Amniotic epithelial cell (primary cell): ENCODE results near the gene DDAH2.

Experiments used
- DNase-seq: peaks from one replicate; pipeline ENCODE4 v3.0.0-alpha.2; 2010; ENCODE audit warnings: low read depth

Gene DDAH2

DNA sequence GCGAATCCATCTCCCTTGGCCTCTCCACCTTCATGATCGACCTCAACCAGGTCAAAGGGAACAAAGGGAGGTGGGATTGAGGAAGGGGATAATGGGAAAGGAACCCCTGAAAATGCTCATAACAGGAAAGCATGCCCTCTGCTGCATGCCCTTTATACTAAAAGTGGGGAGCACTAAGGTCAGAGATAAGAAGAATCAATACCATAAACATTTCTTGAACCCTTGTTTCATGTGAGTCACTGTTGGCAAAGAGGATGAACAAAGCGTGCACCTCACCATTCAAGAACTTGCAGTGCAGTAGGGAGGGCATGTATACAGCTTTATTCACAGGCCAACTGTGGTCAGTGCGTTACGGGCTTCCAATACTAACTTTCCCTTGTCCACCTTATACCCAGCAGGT is 31.7 kb upstream of the DDAH2 start:
- DNase-seq, result no peak

DNA sequence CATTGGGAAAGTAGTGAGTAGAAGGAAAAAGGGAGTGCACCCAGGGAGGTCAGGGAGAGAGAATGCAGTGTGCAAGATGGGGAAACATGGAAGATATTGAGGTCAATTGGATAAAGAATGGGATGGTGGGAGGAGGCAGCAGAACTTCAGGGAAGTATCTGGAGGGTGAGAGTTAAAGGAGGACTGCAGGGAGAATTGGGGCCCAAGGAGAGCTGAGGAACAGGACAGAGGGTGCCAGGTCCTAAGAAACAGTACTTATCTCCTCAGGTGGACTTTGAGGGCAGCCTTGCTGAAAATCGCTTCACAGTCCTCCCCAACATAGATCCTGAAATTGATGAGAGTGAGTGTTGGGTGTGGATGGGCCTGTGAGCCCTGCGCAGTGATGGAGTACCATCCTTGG is 29.2 kb upstream of the DDAH2 start:
- DNase-seq, result no peak

DNA sequence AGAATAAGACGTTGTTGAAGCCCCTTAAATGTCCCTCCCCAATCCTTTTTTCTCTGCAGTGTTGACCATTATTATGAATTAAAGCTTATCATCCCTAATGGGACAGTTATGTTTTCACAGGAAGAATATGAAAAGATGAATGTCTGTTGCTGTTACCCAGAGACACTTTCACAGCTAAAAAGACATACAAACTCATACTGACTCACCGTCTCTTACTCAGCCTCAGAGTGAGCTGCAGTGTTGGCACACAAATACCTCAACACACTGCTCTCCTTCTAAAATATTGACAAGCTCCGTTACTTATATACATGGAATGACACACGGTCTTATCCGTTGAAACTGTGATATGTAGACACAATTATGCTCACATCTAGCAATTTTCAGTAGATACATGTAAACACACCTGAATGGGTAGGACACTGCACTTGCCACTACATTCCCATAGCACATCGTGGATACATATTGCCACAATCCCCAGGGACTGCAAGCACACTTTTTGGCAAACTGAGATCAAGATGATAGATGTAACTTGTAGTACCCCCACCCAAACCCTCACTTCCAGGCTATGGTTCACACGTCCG is 23.7 kb upstream of the DDAH2 start:
- DNase-seq, result peak; percentile 90

DNA sequence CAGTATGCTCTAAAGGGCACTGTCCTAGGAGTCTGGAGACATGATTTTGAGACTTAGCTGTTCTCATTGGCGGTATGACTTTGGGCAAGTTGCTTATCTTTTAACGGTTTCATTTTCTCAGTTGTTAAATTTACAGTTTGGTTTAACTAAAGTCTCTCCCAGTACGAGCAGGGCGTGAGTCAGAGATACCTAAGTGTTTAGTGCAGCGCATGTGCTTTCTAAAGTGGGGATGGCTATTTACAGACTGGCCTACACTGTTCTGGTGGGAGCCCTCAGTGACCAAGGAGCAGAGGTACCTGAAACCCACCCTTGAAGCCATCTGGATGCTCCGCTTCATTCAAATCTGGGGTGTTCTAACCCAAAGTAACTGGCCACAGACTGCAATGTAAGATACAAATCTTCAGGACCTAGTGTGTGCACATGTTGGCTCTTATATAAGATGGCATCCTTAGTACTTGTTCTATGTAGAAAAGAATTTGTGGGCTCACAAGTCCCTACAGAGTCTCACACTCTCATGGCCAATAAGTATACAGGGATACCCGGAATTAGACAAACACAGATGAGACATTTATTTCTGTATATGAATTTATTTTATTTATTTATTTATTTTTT is 21.4 kb upstream of the DDAH2 start:
- DNase-seq, result peak; percentile 80

DNA sequence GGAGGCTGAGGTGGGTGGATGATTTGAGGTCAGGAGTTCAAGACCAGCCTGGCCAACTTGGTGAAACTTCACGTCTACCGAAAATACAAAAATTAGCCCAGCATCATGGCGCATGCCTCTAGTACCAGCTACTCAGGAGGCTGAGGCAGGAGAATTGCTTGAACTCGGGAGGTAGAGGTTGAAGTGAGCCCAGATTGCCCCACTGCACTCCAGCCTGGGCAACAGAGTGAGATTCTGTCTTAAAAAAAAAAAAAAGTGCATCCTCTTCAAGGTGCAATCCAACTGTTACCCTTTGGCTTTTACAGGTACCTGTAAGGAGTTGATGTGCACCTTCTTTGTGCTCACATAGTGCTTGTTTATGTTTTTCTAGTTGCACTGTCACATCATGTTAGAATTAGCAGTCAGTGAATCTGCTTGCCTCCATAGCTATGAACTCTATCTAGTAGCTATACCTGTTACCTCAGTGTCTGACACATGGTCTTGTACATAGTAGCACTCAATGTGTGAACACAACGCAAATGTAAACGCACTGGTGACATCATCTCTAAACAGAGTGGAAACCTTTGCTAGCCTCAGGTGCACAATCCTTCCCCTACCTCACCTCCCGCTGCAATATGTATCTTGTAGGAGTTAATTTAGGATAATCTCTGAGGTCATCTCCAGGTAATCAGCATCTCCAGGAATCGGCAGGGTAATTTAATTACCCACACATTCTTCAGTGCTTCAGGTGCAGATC is 20.4 kb upstream of the DDAH2 start:
- no peak for DNase-seq

DNA sequence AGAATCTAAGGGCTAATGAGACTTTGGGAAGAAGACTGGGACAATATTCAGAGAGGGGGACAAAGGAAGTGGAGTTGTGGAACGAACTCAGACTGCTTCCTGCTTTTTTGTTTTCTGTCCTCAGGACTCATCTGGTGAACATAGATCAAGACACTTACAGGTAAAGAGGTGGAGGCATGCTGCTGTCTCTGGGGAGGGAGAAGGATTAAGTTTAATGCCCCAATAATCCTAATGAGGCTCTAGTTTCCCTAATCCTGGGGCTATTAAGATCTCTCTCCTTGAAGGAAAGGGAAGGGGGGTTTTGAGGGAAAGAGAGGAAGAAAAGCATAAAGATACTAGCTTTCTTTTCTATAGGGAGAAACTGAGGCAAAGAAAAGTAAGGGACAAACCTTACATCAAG is 15.3 kb upstream of the DDAH2 start:
- no peak for DNase-seq

DNA sequence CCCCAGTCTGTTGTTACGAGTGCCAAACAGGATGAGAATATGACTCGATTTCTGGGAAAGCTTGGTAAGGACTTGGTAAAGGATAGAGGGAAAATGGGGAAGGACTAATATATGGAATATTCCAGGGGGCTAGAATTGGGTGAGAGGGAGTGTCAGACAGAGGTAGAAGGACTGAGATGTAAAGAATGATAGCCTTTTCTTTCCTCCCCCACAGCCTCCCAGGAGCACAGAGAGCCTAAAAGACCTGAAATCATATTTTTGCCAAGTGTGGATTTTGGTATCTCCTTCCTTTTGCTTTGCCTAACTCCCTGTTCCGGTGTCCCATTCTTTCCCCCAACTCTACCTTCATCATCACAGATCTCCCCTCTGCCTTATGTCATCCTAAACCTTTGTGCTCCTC is 13.8 kb upstream of the DDAH2 start:
- DNase-seq, result no peak

DNA sequence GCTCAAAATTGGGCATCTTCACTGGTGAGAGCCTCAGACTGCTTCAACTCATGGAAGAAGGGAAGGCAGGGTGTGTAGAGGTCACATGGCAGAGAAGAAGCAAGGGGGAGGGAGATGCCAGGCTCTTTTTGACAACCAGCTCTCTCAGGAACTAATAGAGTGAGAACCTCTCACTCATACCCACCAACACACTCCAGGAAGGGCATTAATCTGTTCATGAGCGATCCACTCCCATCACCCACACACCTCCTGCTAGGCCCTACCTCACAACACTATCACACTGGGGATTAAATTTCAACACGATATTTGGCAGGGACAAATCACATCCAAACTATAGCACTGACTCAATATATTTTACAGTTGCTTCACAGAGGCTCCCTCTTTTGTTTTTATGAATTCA is 12.7 kb upstream of the DDAH2 start:
- DNase-seq, result no peak

DNA sequence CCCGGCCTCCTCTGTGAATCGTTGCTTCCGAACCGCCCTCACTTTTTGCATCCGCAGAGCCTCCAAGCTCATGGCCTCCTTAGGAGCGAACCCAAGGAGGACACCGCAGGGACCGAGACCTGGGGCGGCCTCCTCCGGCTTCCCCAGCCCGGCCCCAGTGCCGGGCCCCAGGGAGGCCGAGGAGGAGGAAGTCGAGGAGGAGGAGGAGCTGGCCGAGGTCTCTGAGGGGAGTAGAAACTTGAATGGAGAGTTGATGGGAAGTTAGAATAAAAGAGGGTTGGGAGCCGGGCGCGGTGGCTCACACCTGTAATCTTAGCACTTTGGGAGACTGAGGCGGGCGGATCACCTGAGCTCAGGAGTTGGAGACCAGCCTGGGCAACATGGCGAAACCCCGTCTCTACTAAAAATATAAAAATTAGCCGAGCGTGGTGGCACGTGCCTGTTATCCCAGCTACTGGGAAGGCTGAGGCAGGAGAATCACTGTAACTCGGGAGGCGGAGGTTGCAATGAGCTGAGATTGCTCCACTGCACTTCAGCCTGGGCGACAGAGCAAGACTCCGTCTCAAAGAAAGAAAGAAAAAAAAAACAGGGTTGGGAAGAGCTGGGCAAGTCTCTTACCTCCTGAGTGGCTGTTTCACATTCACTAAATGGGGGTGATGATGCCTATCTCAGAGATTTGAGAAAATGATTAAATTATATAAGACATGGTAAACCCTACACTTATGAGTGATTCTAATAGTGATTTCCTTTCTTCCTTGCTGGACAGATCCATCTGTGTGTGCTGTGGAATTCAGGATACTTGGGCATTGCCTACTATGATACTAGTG is 11.5 kb upstream of the DDAH2 start:
- no peak for DNase-seq

DNA sequence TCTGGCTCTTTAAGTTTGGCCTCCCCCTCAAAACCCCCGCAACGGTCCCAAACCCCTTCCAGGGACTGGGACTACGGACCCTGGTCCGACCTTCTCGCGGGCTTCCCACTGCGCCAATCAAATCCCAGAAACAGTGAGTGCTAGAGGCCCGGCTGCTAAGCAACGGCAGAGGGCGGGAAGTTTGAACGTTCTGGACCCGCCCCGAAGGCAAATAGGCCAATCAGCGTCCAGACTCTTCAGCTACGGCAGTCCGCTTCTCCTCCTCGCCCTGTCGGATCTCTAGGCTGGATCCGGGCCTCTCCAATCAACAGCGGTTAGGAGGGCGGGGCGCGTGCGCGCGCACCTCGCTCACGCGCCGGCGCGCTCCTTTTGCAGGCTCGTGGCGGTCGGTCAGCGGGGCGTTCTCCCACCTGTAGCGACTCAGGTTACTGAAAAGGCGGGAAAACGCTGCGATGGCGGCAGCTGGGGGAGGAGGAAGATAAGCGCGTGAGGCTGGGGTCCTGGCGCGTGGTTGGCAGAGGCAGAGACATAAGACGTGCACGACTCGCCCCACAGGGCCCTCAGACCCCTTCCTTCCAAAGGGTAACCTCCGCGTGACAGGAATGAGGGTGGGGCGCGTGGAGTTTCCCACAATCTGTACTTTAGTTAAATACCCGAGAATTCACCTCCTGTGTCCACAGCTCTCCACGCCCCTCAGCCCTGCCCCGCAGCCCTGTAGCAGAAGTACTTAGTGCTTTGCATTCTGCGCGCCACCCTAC is 10.7 kb upstream of the DDAH2 start, which contains the start of gene MSH5:
MSH5 (plus strand) TSS at position 367 of the 758 bp plus-strand sequence. CDS start 462 bp downstream, outside the sequence.
- peak; percentile 98 for DNase-seq

DNA sequence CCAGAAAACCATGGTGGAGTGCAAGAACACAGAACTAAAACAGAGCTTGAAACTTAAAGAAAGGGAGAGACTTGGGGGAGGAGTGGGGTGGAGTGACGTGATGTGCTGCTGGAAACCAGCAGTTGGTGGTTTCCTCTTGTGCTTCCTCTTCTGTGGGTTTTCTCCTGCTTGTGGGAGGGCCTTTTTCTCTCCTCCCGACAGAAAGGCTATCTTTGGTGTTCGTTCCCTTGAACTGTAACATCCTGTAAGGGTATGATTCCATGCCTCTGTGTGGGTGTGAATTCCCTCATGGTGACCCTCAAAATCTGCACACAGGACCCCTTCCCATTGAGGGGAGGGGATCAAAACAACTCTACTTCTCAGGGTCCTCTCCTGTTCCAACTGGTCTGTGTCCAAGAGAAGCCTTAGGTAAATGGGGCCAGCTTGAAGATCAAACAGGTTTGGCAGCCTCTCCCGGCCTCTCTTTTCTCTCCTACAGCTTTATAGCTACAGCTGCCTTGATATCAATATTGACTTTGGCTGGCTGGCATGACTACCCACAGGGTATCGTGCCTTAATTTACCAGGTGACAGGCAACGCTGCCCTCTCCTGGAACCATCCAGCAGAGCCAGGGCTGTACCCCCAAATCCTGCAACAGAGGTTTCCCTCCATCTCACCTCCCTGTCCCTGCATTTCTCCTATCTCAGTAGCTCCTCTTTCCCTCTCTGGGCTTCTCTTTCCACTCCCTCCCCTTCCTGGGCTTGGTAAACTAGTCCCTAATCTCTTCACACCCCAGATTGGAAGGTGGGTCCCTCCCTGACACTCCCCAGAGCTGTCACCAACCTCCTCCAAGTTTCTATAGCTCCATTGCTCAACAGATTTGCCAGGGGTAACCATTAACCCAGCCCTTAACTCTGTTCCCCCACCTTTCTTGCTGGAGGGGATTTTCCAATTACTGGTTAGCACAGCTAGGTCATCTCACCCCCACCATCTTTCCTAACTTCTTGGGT is 9.2 kb upstream of the DDAH2 start:
- peak; percentile 90 for DNase-seq

DNA sequence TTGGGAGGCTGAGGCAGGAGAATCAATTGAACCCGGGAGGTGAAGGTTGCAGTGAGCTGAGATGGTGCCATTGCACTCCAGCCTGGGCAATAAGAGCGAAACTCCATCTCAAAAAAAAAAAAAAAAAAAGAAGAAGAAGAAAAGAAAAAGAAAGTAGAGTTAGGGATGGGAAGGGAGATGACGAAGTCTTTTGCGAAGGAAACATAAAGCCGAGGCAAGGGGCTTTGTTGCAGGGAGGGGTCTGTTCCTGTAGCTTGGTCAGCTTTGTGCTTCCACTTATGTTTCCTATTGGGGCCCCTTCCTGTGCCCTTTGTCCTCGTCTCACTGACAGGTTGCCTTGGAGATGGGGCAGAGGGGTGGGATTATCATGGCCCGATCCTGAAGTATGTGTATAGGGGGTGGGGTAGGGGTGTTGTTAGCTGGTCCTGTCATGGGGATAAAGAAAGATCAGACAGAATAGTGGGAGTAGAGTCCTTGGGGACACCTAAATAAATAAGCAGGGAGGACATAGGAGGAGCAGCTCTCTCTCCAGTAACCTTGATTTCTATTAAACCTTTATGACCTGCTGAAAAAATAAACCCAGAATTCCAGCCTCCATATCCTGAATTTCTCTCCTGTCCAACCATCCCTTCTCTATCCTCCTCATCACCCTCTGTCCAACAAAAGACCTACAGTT is 8.4 kb upstream of the DDAH2 start:
- peak; percentile 33 for DNase-seq

DNA sequence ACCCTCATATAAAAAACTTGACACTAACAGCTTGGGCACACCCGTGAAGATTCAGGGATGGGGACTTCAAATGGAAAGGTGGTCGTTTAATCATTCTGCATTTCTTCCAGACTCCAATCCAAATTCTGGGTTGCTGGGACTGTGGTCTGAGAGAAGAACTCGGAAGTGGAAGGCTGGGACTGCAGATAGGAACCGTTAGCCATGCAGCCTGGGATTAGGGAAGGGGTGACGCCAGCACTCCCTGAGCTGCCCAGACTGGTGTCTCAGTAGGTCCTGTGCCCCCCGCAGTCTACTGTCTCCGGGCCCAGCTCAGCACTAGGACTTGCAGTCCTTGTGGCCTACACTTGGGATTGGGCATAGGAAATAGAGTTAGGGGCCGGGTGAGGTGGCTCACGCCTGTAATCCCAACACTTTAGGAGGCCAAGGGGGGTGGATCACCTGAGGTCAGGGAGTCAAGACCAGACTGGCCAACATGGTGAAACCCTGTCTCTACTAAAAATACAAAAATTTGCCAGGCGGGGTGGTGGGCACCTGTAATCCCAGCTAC is 7.7 kb upstream of the DDAH2 start:
- no peak for DNase-seq

DNA sequence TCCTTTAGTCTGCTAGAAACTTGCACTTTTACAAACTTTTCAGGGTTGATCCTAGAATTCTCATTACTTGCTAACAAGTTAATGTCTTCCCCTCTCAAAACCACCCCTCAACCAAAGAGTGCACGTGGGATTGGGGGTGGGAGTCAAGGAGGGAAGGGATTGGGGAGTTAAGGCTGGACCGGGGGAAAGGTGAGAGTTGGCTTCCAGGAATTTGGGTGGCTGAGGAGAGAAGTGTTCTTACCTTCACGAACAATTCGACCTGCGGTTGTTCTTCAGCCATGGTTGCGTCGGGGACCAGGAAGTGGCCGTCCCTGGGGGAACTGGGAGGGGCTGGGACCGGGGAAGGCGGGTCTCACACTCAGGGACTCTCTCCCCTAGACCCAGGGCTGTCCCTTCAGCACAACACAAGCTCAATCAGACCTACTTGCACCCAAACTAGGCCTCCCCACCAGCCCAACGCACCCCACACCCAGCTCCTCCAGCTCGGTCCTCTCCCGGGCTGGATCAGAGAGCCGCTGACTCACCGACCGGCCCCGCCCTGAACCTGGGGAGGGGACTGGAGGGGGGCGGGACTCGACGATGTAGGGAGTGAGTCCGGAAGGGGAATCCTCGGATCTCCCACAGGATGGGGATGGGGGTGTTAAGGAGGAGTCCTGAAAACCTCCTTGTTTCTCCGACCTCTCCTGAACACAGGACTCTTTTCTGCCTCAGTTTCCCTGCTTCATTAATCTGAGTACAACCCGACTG is 7.1 kb upstream of the DDAH2 start, which contains the start of gene CLIC1:
CLIC1 (minus strand) TSS at position 510 of the 747 bp plus-strand sequence; CDS start at position 280, 230 bp downstream.
- peak; percentile 75 for DNase-seq

DNA sequence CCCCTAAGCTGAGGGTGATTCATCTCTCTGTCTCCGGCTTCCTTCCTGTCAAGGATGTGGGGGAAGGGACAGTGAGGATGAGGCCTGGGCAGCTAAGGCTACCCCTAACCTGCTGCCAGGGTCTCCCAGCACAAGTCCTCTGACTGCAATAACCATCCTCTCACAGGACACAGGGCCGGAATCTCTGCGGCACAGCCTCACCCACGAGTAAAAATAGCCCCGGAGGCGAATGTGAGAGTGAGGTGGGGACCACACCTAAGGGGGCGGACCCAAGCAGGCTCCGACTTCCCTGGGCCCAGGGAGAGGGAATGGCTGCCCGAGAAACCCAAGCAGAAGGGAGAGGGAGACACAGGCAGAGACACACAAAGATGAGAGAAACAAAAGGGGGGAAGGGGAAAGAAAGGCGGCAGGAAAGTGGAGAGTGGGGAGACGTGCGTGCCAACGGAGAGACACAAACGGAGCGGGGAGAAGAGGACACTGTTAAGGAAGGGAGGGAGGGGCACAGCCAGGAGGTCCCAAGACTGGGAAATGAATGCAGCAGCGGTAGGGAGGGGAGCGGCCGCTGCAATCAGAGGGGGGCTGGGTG is 5.8 kb upstream of the DDAH2 start:
- DNase-seq, result peak; percentile 69

DNA sequence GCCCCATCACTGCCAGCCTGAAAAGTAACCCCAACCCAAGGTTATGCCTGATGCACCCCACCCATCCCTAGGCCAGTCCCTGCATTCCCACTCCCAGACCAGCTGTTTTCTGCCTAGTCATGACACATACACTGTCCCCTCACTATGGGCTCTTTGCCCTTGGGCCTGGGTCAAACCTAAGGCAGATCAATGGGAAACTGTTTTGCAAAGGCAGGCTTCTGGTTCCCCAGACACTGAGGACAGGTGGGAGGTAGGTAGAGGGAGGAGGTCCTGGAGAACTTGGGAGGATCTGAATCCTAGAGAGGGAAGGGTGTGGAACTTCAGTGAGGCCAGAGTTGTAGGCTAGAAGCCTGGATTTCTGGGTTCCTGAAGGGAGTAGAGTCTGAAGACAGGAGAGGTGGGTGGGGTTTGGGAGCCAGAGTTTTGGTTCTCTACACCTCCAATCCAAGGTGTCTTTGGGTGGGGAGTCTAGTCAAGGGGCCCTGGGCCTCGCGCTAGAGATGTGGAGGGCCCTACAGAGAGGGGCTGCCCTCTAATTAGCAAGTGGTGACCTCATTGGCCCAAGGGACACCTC is 5.2 kb upstream of the DDAH2 start:
- no peak for DNase-seq

DNA sequence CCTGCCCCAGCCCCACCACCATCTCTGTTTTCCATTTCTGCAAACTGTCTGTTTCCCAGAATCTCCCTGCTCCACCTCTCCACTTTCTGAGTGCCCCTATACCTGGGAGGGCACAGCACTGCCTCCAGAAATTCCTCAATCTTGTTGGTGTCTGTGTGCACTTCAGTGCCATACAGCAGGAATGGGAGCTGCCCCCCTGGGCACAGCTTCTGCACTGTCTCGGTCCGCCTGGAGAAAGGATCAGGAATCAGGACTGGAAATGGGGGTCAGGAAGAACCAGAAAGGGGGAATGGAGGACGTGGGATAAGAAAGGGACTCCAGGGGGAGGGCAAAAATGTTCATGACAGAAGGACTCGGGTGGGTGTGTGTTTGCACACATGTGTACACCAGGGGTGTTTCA is 4.6 kb upstream of the DDAH2 start:
- DNase-seq, result no peak

DNA sequence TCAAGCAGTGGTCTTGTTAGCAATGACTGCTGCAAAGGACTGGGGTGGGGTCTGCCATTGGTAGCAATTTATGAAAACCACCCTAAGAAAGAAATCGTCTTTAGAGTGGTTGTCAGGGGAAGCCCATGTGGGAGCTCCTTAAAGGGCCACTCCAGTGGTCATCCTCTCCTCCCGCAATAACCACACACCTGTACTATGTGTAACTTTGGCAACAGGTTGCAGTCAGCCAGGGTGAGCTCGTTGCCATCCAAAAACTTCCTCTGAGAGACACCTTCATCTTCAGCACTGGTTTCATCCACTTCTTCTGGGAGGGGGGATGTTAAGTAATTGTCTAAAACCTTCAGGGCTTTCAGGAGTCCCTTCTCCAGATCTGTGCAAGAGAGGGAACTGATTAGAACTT is 2.9 kb upstream of the DDAH2 start:
- DNase-seq, result no peak
